ENCODE results near the gene EEF1AKMT1.

DNA sequence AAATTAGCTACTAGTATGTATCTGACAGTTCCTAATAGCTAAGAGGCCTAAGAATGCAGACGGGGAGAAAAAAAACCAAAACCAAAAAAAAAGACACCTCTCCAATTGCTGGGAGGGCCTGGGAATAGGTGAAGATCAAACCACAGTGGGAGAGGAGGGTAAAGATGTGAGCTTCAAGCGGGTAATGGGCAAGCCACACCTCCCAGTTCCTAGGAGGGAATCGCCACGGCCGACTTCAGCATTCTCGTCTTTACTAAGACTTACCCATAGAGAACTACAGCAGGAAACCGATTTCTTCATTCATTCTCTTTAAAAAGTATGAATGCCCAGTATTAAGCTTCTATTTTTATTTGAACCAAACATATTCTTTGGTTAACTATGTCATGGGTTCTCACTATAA is 5.6 kb upstream of the EEF1AKMT1 start:
- TF ChIP-seq CBX5 (IDR thresholded peaks at IDR 0.05; ENCODE audit: low read depth) (no peak), TAF1 (IDR thresholded peaks at IDR 0.05; ENCODE audit: borderline replicate concordance, low read depth, low read length) (no peak), YY1 (IDR thresholded peaks at IDR 0.05; ENCODE audit: low read depth, low read length) (no peak), STAT1 (conservative IDR thresholded peaks at IDR 0.05) (no peak), ZNF207 (IDR thresholded peaks at IDR 0.05; ENCODE audit: borderline replicate concordance) (no peak), POLR2AphosphoS5 (IDR thresholded peaks at IDR 0.05; ENCODE audit: low read length) (no peak), BHLHE40 (IDR thresholded peaks at IDR 0.05; ENCODE audit: borderline replicate concordance in 1 of 2, low read depth in 2 of 2, low read length in 1 of 2) (no peak), NFYB (IDR thresholded peaks at IDR 0.05; ENCODE audit: insufficient read depth, low read depth, low read length) (no peak), SMAD5 (IDR thresholded peaks at IDR 0.05; ENCODE audit: low read depth) (no peak)
- TF ChIP-seq, protein P1, sequence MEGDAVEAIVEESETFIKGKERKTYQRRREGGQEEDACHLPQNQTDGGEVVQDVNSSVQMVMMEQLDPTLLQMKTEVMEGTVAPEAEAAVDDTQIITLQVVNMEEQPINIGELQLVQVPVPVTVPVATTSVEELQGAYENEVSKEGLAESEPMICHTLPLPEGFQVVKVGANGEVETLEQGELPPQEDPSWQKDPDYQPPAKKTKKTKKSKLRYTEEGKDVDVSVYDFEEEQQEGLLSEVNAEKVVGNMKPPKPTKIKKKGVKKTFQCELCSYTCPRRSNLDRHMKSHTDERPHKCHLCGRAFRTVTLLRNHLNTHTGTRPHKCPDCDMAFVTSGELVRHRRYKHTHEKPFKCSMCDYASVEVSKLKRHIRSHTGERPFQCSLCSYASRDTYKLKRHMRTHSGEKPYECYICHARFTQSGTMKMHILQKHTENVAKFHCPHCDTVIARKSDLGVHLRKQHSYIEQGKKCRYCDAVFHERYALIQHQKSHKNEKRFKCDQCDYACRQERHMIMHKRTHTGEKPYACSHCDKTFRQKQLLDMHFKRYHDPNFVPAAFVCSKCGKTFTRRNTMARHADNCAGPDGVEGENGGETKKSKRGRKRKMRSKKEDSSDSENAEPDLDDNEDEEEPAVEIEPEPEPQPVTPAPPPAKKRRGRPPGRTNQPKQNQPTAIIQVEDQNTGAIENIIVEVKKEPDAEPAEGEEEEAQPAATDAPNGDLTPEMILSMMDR (IDR thresholded peaks at IDR 0.05 in 2 of 3, conservative IDR thresholded peaks at IDR 0.05 in 1 of 3; ENCODE audit: control insufficient read depth in 2 of 3, extremely low read depth in 1 of 3, insufficient read depth in 1 of 3, low read depth in 3 of 3, low read length in 3 of 3) = no peak
- TF ChIP-seq, protein P2, sequence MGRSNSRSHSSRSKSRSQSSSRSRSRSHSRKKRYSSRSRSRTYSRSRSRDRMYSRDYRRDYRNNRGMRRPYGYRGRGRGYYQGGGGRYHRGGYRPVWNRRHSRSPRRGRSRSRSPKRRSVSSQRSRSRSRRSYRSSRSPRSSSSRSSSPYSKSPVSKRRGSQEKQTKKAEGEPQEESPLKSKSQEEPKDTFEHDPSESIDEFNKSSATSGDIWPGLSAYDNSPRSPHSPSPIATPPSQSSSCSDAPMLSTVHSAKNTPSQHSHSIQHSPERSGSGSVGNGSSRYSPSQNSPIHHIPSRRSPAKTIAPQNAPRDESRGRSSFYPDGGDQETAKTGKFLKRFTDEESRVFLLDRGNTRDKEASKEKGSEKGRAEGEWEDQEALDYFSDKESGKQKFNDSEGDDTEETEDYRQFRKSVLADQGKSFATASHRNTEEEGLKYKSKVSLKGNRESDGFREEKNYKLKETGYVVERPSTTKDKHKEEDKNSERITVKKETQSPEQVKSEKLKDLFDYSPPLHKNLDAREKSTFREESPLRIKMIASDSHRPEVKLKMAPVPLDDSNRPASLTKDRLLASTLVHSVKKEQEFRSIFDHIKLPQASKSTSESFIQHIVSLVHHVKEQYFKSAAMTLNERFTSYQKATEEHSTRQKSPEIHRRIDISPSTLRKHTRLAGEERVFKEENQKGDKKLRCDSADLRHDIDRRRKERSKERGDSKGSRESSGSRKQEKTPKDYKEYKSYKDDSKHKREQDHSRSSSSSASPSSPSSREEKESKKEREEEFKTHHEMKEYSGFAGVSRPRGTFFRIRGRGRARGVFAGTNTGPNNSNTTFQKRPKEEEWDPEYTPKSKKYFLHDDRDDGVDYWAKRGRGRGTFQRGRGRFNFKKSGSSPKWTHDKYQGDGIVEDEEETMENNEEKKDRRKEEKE (IDR thresholded peaks at IDR 0.05) = no peak
- TF ChIP-seq, protein P3, sequence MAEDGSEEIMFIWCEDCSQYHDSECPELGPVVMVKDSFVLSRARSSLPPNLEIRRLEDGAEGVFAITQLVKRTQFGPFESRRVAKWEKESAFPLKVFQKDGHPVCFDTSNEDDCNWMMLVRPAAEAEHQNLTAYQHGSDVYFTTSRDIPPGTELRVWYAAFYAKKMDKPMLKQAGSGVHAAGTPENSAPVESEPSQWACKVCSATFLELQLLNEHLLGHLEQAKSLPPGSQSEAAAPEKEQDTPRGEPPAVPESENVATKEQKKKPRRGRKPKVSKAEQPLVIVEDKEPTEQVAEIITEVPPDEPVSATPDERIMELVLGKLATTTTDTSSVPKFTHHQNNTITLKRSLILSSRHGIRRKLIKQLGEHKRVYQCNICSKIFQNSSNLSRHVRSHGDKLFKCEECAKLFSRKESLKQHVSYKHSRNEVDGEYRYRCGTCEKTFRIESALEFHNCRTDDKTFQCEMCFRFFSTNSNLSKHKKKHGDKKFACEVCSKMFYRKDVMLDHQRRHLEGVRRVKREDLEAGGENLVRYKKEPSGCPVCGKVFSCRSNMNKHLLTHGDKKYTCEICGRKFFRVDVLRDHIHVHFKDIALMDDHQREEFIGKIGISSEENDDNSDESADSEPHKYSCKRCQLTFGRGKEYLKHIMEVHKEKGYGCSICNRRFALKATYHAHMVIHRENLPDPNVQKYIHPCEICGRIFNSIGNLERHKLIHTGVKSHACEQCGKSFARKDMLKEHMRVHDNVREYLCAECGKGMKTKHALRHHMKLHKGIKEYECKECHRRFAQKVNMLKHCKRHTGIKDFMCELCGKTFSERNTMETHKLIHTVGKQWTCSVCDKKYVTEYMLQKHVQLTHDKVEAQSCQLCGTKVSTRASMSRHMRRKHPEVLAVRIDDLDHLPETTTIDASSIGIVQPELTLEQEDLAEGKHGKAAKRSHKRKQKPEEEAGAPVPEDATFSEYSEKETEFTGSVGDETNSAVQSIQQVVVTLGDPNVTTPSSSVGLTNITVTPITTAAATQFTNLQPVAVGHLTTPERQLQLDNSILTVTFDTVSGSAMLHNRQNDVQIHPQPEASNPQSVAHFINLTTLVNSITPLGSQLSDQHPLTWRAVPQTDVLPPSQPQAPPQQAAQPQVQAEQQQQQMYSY (CRISPR knock-in tag; IDR thresholded peaks at IDR 0.05) = no peak

All from GM12878 (cell line).